OCI-LY3 (cell line): ENCODE results near the gene TEX22.

ENCODE experiments used
- H2AFZ ChIP-seq: fragments of 200-600, 300-600 bp; shearing (Covaris generic); 2 replicates; pipeline ENCODE4 v1.6.0; 2014; ENCODE audit warnings: antibody characterized with exemption, low read depth, low read length
- H3K27ac ChIP-seq: fragments of 200-600, 300-600 bp; sonication (generic); 2 replicates; pipeline ENCODE4 v1.5.1; 2014; ENCODE audit warnings: mild to moderate bottlenecking, low read length, moderate library complexity, mixed read lengths
- H3K27me3 ChIP-seq: fragments of 200-600, 300-600 bp; sonication (generic); 2 replicates; pipeline ENCODE4 v1.6.1; 2014; ENCODE audit warnings: low read depth, low read length, mixed read lengths
- H3K36me3 ChIP-seq: fragments of 200-600, 300-600 bp; sonication (generic); replicated peaks from 2 replicates; pipeline ENCODE3; 2014; ENCODE audit warnings: low read depth, low read length, mixed read lengths
- H3K4me1 ChIP-seq: fragments of 300-600, 200-600 bp; sonication (generic); 2 replicates; pipeline ENCODE4 v1.6.1; 2014; ENCODE audit warnings: low read length, mixed read lengths
- H3K4me2 ChIP-seq: fragments of 200-600, 300-600 bp; sonication (generic); 2 replicates; pipeline ENCODE4 v1.6.1; 2014; ENCODE audit warnings: low read length, mixed read lengths
- H3K4me3 ChIP-seq: fragments of 300-600, 200-600 bp; sonication (generic); 2 replicates; pipeline ENCODE4 v1.5.1; 2014; ENCODE audit warnings: antibody characterized with exemption, mild to moderate bottlenecking, low read length, moderate library complexity
- H3K79me2 ChIP-seq: fragments of 300-600, 200-600 bp; shearing (Covaris generic); 2 replicates; pipeline ENCODE4 v1.6.1; 2014; ENCODE audit warnings: mild to moderate bottlenecking, low read length, mixed read lengths
- H3K9ac ChIP-seq: fragments of 300-600, 200-600 bp; shearing (Covaris generic); 2 replicates; pipeline ENCODE4 v1.6.0; 2014; ENCODE audit warnings: mild to moderate bottlenecking, low read length, moderate library complexity
- H3K9me3 ChIP-seq: fragments of 200-600, 300-600 bp; shearing (Covaris generic); 2 replicates; pipeline ENCODE4 v1.6.1; 2014; ENCODE audit warnings: low read length, mixed read lengths; ENCODE audit not compliant: insufficient read depth
- H4K20me1 ChIP-seq: fragments of 200-600, 300-600 bp; sonication (generic); 2 replicates; pipeline ENCODE4 v1.6.1; 2016; ENCODE audit warnings: low read length, mixed read lengths; ENCODE audit not compliant: insufficient read depth
- EZH2phosphoT487 ChIP-seq: fragments of 200-600 bp; shearing (Covaris generic); IDR thresholded peaks from 2 replicates; pipeline ENCODE4 v1.6.1; 2018; ENCODE audit warnings: antibody characterized with exemption, mixed run types, low read depth
- TF ChIP-seq, protein P1 (sequence below): fragments of 200-600, 300-600 bp; sonication (generic); IDR thresholded peaks from 2 replicates; pipeline ENCODE4 v1.5.1; 2014; ENCODE audit warnings: antibody characterized with exemption, low read length, low read depth

TEX22 gene

DNA sequence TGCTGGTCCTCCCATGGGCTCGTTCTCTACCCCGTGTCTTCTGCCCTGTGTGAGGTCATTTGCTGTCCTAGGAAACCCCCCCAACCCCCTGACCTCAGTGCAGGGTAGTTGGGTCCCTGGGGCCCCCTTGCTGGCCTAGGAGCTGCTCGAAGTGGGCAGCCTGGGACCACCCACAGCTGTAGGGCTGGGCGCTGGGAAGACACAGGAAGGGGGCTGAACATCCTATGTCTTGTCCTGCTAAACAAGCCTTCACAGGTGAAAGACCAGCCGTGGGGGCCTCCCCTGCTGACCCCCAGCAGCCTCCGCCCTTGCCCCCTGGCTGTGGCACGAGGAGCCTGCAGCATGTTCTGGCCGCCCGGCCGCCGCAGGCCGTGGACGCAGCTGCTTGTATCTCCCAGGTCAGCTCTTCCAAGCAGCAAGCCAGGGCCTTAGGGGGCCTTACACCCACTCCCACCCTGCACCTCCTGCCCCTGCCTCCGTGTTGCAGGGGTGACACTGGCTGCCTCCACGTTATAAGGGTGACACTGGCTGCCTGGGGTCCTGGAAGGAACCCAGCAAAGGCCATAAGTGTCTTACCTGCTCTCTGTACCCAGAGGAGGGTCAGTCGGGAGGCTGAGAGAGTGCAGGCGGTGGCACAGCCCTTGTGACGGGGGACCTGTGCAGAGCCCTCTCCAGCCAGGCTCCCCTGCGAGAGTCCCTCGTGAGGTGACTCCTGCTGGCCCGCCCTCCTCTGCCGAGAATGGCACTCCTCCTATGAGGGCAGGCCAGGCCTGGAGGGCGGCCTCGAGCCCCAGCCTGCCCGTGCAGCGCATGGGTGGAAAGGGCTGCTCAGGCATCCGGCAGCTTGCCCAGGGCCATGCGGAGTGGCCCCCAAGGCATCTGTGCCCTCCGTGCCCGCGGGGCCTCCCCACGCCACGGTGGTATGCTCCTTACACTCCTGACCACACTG is 11.5 kb upstream of the TEX22 start:
- Histone ChIP-seq H3K4me2 (no peak overlapping the region), H2AFZ (no peak overlapping the region), H3K9me3 (no peaks in the 10 kb centered on the region), H3K79me2 (no peaks in the 10 kb centered on the region), H3K9ac (no peak overlapping the region), H3K27me3 (no peaks in the 10 kb centered on the region), H3K4me3 (no peak overlapping the region), H3K4me1 (peaks cover 7% of the 10 kb centered on the region), H4K20me1 (no peaks in the 10 kb centered on the region), H3K36me3 (no peaks in the 10 kb centered on the region), H3K27ac (no peak overlapping the region)
- TF ChIP-seq, protein P1, sequence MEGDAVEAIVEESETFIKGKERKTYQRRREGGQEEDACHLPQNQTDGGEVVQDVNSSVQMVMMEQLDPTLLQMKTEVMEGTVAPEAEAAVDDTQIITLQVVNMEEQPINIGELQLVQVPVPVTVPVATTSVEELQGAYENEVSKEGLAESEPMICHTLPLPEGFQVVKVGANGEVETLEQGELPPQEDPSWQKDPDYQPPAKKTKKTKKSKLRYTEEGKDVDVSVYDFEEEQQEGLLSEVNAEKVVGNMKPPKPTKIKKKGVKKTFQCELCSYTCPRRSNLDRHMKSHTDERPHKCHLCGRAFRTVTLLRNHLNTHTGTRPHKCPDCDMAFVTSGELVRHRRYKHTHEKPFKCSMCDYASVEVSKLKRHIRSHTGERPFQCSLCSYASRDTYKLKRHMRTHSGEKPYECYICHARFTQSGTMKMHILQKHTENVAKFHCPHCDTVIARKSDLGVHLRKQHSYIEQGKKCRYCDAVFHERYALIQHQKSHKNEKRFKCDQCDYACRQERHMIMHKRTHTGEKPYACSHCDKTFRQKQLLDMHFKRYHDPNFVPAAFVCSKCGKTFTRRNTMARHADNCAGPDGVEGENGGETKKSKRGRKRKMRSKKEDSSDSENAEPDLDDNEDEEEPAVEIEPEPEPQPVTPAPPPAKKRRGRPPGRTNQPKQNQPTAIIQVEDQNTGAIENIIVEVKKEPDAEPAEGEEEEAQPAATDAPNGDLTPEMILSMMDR = no peak
- TF ChIP-seq EZH2phosphoT487 = no peak

DNA sequence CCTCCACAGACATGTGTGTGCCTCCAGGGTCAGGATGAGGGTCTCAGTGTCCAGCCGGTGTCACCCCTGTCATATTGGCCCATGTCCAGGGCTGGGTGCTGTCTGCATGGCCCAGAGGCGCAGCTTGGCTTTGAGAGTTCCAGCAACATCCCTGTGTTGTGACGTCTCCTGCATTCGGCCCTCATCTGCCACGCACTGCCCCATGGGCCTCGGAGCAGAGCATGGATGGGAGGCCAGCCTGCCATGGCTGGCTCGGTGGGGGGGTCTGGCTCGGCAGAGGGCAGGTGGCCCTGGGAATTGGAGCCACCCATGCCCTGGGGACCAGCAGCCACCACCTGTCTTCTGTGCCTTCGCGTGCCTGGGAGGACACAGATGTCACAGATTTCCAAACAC is 10.8 kb upstream of the TEX22 start:
- Histone ChIP-seq H4K20me1 (no peaks in the 10 kb centered on the region), H3K27ac (no peak overlapping the region), H3K4me3 (no peak overlapping the region), H3K9ac (no peak overlapping the region), H3K4me2 (no peak overlapping the region), H3K9me3 (no peaks in the 10 kb centered on the region), H3K79me2 (no peaks in the 10 kb centered on the region), H3K27me3 (no peaks in the 10 kb centered on the region), H3K4me1 (peaks cover 7% of the 10 kb centered on the region), H3K36me3 (no peaks in the 10 kb centered on the region), H2AFZ (no peak overlapping the region)
- TF ChIP-seq EZH2phosphoT487 = no peak
- TF ChIP-seq, protein P1 = no peak

DNA sequence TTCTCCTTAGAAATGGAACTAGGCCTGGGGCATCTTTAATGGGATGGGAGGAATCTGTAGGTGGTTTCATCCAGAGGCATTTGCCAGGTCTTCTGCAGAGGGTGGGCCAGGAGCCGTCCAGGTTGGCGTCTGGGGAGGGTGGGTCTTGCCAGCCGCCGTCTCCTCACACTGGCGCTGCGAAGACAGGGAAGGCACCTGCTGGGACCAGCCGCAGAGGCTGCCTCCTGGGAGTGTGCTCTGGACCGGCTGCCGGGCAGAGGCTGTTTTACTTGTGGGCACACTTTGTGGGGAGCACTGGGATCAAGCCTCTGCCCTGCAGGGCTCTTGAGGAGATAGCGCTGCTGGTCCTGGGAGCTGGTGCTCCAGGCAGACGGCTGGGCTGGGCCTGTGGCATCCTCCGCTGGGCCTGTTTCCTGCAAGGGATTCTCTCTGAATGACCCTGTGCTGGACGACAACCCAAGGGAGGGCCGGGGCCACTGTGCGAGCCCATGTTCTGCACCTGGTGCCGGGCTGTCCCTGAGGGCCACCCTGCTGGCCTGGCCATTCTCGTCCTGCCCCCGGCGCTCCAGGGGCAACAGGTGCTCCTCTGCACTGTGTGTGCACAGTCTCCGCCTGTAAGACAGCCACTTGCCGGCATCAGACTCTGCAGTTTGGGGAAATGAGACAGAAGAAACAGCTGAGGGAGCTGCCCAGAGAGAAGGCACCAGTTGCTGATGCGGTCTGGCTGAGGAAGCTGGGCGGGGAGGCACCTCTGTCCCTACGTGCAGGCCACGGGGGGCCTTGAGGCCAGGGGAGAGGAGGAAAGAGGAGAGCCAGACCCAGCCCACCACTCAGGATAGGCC is 10.0 kb upstream of the TEX22 start:
- no peaks in the 10 kb centered on the region for H3K79me2 ChIP-seq
- H3K27me3 ChIP-seq = no peaks in the 10 kb centered on the region
- no peak overlapping the region for H3K27ac ChIP-seq
- no peaks in the 10 kb centered on the region for H3K9me3 ChIP-seq
- H3K4me3 ChIP-seq = no peak overlapping the region
- H3K36me3 ChIP-seq = no peaks in the 10 kb centered on the region
- peaks cover 7% of the 10 kb centered on the region for H3K4me1 ChIP-seq
- no peaks in the 10 kb centered on the region for H4K20me1 ChIP-seq
- no peak overlapping the region for H3K4me2 ChIP-seq
- no peak overlapping the region for H3K9ac ChIP-seq
- TF ChIP-seq EZH2phosphoT487 = no peak
- TF ChIP-seq, protein P1 = no peak
- no peak overlapping the region for H2AFZ ChIP-seq

DNA sequence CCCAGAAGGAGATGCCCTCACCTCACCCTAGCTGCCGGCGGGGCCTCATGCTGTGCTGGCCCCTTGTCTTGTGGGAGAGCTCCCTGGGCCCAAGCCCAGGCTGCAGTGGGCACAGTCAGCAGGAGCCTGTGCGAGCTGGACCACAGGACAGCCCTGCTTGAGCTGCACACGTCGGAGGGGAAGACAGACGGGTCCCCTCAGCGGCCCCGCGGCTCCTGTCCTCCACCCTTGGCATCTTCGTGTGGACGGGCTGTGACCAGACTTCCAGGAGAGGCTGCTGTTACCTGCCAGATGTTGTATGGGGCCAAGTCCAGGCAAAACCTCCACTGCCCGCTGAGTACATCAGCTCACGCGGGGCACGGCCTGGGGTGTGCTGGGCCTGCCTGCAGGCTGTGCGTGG is 9.4 kb upstream of the TEX22 start:
- no peak overlapping the region for H3K27ac ChIP-seq
- H3K36me3 ChIP-seq = no peaks in the 10 kb centered on the region
- no peak overlapping the region for H3K4me2 ChIP-seq
- no peaks in the 10 kb centered on the region for H3K79me2 ChIP-seq
- peaks cover 7% of the 10 kb centered on the region for H3K4me1 ChIP-seq
- H3K4me3 ChIP-seq = no peak overlapping the region
- H2AFZ ChIP-seq = no peak overlapping the region
- no peaks in the 10 kb centered on the region for H4K20me1 ChIP-seq
- H3K27me3 ChIP-seq = no peaks in the 10 kb centered on the region
- H3K9ac ChIP-seq = no peak overlapping the region
- TF ChIP-seq EZH2phosphoT487 = no peak
- TF ChIP-seq, protein P1 = no peak
- no peaks in the 10 kb centered on the region for H3K9me3 ChIP-seq
